A673 (cell line): Measurements from ENCODE around the gene BICD2.

Experiments
- CTCF ChIP-seq: fragments of 300-800, 200-600 bp; sonication (generic); conservative IDR thresholded peaks from 2 replicates; pipeline ENCODE4 v1.5.1; 2017; ENCODE audit warnings: low read depth, mild to moderate bottlenecking, antibody characterized with exemption, low read length, moderate library complexity, mixed read lengths
- EZH2 ChIP-seq: fragments of 200-600 bp; sonication (generic); IDR thresholded peaks from 2 replicates; pipeline ENCODE4 v1.6.1; 2017; ENCODE audit warnings: borderline replicate concordance, low read depth, mild to moderate bottlenecking, mixed read lengths, antibody characterized with exemption, low read length; ENCODE audit not compliant: poor library complexity, severe bottlenecking

DNA sequence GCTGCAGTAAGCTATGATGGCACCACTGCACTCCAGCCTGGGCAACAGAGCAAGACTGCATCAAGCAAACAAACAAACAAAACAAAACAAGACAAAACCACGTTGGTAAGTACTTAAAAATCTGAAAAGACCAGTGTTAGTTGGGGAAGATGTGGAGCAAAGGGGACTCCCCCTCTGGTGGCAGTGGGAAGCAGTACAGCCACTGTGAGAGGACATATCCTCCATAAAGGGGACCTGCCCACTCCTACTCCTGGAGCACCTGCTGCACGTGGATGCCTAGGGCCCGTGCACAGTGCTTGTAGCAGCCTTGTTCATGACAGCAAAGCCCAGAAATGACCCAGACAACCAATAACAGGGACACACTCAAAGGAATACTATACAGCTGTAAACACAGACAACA, 77.7 kb downstream of the BICD2 start:
- TF ChIP-seq EZH2 (no peak), CTCF (peak; percentile 36)
